Lower leg skin (tissue), 4 donors: Measurements from ENCODE around the gene ANK3. TPM values are rescaled to one million over a fixed set of nuclear protein-coding genes. Genes with fewer than 3 reads are reported as not detected.

Experiments used
- DNase-seq, 2 donors: peaks; one replicate each; pipeline ENCODE4 v3.0.0-alpha.2; 2019; ENCODE audit warnings: low spot score in 2 of 2
- H3K4me3 ChIP-seq: fragments of 200-600 bp; sonication (generic); 2 replicates; pipeline ENCODE4 v1.5.1; 2017; ENCODE audit warnings: mild to moderate bottlenecking, low read depth; ENCODE audit not compliant: poor library complexity, severe bottlenecking
- CTCF ChIP-seq, 3 donors: fragments of 450-650 bp; IDR thresholded peaks; one replicate each; pipeline ENCODE4 v1.5.1; 2016; ENCODE audit warnings: antibody characterized with exemption in 3 of 3, mild to moderate bottlenecking in 3 of 3, moderate library complexity in 2 of 3
- POLR2A ChIP-seq, 2 donors: fragments of 450-650 bp; IDR thresholded peaks; one replicate each; pipeline ENCODE4 v1.6.1; 2016 to 2017; ENCODE audit warnings: antibody characterized with exemption in 2 of 2, mild to moderate bottlenecking in 1 of 2, moderate library complexity in 1 of 2
- WGBS, 2 donors: methylation state at CpG; one replicate each; pipeline ENCODE4 v1.1.5; 2018; 5-methylcytosine and 5-hydroxymethylcytosine counted together
- intact Hi-C: fragments of 100-400 bp; cut with DNase I; formaldehyde crosslinking; loops from one replicate; pipeline ENCODE4 v1.15.0; 2023; ENCODE audit warnings: low total_unique reads
- total RNA-seq, 4 donors: library from RNA; depleted of rRNA; stranded (reverse); fragments of >200 nt; gene quantifications; one replicate each; pipeline ENCODE4 v1.1.0, GENCODE V29; 2016

Gene ANK3
- total RNA-seq, 4 donors from 2014 or later: 76.2 to 107 (median 91.5) TPM

GRCh38 chr10:60425392-60426110, 35.9 kb upstream of the ANK3 start:
- intact Hi-C loops: no loop called here
- WGBS, 2 donors: 79 to 82% methylated on average over 3 of the region's 3 CpGs
- H3K4me3 ChIP-seq: no peak overlapping the region
- DNase-seq: no peak
- TF ChIP-seq POLR2A (IDR thresholded peaks at IDR 0.05) (no peak), CTCF (IDR thresholded peaks at IDR 0.05) (no peak)

DNA sequence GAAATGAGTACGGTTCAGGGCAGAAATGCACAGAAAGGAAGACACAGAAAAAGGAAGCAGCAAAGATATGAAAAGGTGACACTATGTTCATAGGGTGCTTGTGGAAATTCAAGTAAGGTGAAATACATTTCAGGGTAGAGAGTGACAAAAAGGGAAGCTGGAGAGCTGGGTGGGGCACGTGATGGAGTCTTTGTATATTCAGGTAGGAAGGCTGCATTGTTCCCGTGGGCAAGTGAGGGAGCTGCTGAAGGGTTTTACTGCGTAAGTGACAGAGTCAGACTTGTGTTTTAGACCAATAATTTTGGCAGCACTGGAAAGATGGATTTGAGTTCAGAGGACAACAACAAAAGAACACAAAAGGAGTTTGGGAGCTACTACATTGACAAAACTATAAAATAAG, 35.3 kb upstream of the ANK3 start:
- no peak for DNase-seq
- intact Hi-C loops: no loop called here
- TF ChIP-seq POLR2A (IDR thresholded peaks at IDR 0.05) (no peak), CTCF (IDR thresholded peaks at IDR 0.05) (no peak)
- 66 to 77% methylated on average over 4 of the region's 4 CpGs for WGBS, 2 donors
- H3K4me3 ChIP-seq: no peak overlapping the region

DNA sequence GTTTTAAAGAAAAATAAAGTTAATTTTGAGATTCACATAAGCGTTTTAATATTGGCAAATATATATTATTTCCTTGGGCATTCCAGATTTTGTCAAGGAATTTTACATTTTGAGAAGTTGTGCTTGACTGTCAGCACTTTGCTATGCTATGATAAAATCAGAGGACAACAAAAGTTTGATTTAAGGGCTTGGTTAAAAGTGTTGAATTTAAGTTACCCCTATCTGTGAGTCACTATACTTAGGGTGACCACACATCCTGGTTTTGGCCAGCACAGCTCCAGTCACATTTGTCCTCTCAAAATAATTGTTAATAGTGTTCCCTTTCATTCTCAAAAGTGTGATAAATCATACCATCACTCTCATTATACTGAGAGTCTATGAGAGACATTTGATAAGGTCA, 34.2 kb upstream of the ANK3 start:
- DNase-seq: no peak
- no peak for TF ChIP-seq CTCF (IDR thresholded peaks at IDR 0.05)
- TF ChIP-seq POLR2A (IDR thresholded peaks at IDR 0.05): no peak
- intact Hi-C loops: no loop called here
- H3K4me3 ChIP-seq: no peak overlapping the region
- 86 to 95% methylated on average over 1 of the region's 1 CpG for WGBS, 2 donors

DNA sequence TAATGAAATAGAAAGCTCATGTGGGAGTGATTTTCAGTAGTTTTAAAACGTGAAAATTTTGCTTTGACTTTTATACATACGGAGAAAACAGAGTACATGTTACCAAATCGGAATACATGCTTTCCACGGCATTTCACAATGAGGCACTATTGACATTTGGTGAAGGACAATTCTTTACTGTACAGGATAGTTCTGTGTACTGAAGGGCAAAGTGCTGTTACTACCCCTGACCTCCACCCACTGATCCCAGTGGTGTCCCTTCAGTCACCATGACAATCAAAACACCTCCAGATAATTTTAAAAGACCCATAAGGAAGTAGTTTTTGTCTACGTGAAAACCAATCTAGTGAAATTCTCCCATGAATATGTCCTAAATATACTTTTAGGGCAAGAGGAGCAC, 33.1 kb upstream of the ANK3 start:
- TF ChIP-seq CTCF (IDR thresholded peaks at IDR 0.05): no peak
- TF ChIP-seq POLR2A (IDR thresholded peaks at IDR 0.05): no peak
- intact Hi-C loops: no loop called here
- WGBS, 2 donors: 89 to 90% methylated on average over 5 of the region's 5 CpGs
- H3K4me3 ChIP-seq: no peak overlapping the region
- DNase-seq: no peak

- 70 to 76% methylated on average over 5 of the region's 5 CpGs for WGBS, 2 donors
- TF ChIP-seq CTCF (IDR thresholded peaks at IDR 0.05) (no peak), POLR2A (IDR thresholded peaks at IDR 0.05) (no peak)
- intact Hi-C loops: no loop called here
- DNase-seq: no peak
- no peak overlapping the region for H3K4me3 ChIP-seq
These were observed 31.6 kb upstream of the ANK3 start for GRCh38 chr10:60420991-60421894.
